DMS153 treated with DMSO at 0.1 percent for 48 hours (cell line): ENCODE measurements around the gene SPRY4.
"Not testable (repeated sequence)": the region's sequence is repeated elsewhere in the genome, so short reads cannot be mapped to it uniquely, and the experiment has no call there.

Experiments used
- DNase-seq: peaks from one replicate; lab custom pipeline; 2025; ENCODE audit not compliant: unreplicated experiment; lab: John Stamatoyannopoulos, UW

Gene SPRY4, protein sequence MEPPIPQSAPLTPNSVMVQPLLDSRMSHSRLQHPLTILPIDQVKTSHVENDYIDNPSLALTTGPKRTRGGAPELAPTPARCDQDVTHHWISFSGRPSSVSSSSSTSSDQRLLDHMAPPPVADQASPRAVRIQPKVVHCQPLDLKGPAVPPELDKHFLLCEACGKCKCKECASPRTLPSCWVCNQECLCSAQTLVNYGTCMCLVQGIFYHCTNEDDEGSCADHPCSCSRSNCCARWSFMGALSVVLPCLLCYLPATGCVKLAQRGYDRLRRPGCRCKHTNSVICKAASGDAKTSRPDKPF

DNA sequence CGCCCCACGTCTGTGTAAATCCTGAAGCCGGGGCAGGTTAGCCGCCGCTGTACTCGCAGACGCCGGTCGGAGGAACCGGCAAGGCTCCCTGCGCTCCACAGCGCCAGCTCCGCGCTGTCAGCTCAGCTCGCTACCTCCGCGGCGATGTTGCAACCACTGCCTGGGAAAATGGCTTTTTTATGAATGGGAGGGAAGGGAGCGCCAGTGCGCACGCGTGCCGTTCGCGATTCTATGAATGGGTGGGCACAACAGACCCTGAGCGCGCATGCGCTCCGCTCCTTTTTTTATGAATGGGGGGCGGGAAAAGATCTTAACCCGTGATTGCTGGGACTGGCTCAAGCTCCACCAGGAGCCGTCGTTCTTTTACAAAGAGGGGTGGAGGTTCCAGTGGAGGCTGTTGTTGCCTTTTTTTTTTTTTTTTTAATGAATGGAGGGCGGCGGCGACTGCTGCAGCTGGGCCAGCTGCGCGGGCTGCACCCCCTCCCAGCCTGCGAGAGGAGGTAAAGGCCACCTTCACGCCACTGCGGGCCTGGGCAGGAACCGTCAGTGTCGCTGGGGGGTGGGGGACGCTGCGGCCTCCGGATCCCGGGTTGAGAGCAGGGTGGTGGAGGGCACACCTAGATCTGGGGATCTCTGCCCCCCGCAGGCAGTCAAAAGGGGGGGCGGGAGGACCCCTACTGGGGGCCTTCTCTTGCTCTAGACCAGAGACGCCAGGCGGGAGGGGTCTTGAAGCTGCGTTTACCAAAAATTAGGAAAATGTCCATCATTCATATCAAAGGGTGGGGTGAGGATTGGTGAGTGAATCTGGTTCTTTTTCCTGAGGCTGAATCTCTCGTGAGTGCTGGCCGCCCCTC lies at the start of gene SPRY4:
TSS of gene SPRY4 (minus strand) at position 151 of the 854 bp plus-strand sequence. CDS start 9,913 bp downstream, outside the sequence.
- peak; percentile 88 for DNase-seq

- DNase-seq: no peak
These were observed 43.7 kb upstream of the SPRY4 start for GRCh38 chr5:142368529-142368928.

DNA sequence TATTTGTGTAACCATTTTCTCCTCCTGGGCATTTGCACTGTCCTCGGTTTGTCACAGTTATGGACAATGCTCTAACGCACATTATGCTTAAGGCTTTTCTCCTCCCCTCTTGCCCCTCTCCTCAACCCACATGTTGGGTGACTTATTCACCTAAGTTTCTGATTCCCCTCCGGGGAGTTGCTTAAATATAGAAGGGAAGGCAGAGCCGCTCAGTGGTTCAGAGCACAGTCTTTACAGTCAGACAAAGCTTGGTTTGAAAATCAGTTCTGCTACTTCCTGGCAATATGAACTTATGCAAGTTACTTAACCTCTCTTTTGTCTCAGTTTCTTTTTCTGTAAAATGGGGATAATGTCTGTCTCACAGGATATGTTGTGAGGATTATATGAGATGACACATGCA lies 41.2 kb upstream of the SPRY4 start:
- DNase-seq: no peak

- peak; percentile 14 for DNase-seq
These were observed 39.7 kb upstream of the SPRY4 start for GRCh38 chr5:142364251-142365145.

- DNase-seq: no peak
These were observed 38.8 kb upstream of the SPRY4 start for GRCh38 chr5:142363619-142363963.

- not testable (repeated sequence) for DNase-seq
These were observed 37.4 kb upstream of the SPRY4 start for GRCh38 chr5:142362193-142362592.

DNA sequence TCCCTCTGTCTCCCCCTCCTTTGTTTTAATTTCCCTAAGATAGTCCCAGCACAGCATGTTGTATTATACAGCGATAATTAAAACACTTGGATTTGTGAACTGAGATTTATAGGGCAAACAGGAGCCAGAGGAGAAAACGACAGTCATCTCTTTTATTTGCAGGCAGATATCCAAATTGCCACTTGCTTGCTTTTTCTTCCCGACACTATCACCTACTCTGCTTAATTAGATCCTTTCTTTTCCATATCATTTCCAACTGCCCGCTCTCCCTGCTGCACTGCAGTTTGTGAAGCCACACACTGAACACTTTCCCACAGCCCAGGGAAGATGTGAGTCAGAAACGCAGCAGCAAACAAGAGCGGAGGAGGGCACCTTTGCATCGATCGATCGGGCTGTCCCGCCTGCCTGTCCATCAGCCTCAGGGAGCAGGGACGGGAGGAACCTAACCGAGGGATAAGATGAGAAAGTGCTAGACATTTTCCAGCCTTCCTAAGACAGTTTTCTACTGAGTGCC lies 35.8 kb upstream of the SPRY4 start:
- no peak for DNase-seq

GRCh38 chr5:142360051-142360498 lies 35.3 kb upstream of the SPRY4 start:
- no peak for DNase-seq

- no peak for DNase-seq
These were observed 33.8 kb upstream of the SPRY4 start for GRCh38 chr5:142358648-142359047.

DNA sequence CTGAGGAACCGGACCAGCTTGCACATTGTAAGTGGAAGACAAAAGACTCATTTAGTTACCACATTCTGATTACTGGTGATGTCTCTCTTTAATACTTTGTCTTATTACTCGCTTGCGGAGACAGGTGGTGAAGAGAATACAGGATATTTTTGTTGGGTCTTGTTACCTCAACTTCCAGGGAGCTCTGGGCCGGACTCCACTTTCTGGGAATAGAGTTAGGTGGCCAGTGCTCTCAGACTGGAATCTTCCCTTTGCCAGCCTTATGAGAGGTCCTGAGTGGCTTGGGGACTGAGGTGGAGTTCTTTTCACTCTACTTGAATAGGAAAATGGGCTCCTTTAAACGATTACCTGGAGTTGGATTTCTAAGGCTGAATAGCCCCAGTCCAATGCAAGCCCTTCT lies 33.3 kb upstream of the SPRY4 start:
- no peak for DNase-seq

DNA sequence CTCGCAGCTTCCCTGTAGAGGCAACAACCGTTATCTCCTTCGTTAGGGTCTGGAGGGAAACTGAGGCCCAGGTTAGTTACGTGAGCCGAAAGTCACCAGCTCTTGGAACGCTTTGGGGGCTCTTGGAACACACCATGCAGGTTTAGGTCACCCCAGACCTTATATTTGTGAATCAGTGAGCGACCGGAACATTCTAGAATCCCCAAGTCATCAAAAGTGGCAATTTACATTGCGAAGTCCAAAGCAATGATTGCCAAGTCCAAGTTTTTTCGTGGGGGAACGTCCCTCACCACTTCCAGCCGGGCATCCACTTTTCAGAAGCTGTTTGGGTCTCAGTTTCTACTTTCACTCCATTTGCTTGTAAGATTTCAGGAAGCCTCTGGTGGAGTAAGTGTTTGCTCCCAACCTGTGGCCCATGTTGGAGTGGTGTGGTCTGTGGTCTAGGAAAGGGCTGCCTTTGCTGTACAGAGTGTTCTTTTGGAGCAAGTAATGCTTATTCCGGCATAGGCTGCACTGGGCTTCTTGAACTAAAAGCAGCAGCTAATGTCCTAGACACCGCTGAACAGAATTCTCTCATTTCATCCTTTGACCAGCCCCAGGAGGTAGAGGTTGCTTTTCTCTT lies 32.8 kb upstream of the SPRY4 start:
- no peak for DNase-seq

GRCh38 chr5:142356716-142357468 lies 32.1 kb upstream of the SPRY4 start:
- DNase-seq: peak; percentile 48

DNA sequence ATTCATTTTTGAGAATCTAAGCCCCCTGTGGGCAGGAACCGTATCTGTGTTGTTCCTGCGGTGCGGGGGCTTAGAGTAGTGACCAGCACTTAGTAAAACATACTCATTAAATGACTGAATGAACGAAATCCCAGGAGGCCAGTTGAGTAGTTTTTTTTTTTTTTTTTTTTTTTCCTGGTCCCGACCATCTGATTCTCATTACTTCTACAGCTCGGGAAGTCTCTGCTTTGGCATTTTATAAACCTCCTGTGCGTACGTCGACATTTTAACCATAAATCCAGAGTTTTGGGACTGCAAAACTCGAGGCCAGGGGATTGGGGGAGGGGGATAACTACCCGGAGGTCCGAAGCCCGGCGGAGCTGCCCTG lies 31.5 kb upstream of the SPRY4 start:
- DNase-seq: no peak

DNA sequence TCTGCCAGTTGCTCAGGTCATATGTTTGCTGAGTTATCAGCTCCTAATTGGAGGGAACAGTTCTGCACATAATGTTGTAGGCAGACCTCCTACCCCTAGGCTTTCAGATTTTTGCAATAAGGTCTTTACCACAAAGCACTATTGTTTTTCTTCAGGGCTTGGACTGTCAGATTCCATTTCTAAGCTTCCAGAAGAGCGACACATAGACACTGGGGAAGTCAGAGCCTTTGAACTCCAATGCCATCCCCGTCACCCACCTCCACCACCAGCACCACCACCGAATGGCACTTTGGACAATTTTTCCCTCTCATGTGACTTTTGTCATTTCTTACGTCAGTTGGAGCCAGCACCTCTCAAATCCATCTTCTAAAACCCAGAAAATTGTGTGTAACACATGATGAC lies 28.3 kb upstream of the SPRY4 start:
- DNase-seq: no peak

DNA sequence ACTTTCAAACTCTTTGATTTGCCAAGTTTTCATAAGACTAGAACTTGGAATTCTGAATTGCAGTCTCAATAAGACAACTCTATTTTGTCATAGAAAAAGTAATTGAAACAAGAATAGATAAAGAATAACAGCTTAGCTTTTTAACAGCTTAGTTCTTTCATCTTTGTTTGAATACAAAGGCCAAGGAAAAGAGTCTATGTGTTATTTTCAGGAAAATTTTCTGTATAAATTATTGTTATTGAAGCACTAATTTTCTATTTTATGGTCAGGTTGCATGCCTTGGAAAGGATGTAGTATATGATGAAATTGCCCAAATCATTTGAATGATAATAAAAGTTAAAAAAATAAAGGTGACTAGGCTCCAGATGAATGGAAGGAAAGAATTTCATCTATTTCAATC lies 25.2 kb upstream of the SPRY4 start:
- no peak for DNase-seq

GRCh38 chr5:142346706-142347105 lies 21.9 kb upstream of the SPRY4 start:
- DNase-seq: no peak

DNA sequence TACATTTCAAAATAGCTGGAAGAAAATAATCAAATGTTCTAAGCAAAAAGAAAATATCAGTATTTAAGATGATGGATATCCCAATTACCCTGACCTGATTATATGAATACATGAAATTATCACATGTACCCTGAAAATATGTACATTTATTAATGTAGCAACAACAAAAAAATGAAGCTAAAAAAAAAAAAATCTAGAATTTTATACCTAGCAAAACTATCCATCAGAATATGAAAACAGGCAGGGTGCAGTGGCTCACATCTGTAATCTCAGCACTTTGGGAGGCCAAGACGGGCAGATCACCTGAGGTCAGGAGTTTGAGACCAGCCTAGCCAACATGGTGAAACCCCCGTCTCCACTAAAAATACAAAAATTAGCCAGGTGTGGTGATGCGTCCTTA lies 20.1 kb upstream of the SPRY4 start:
- DNase-seq: not testable (repeated sequence)

DNA sequence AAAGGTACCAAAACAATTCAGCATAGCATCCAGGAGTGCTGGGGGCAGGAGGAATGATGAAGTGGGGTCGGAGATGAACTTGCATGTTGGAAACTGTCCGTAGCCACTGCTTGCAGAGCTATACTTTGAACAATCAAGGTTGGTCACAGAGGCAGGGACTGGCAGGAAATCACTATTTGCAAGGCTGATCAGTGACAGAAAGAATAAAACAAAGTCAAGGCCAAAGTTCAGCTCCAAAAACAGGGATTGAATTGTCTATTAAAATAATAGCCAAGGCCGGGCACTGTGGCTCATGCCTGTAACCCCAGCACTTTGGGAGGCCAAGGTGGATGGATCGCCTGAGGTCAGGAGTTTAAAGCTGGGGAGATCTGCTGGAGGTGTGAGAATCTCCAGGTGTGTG lies 18.7 kb upstream of the SPRY4 start:
- no peak for DNase-seq

DNA sequence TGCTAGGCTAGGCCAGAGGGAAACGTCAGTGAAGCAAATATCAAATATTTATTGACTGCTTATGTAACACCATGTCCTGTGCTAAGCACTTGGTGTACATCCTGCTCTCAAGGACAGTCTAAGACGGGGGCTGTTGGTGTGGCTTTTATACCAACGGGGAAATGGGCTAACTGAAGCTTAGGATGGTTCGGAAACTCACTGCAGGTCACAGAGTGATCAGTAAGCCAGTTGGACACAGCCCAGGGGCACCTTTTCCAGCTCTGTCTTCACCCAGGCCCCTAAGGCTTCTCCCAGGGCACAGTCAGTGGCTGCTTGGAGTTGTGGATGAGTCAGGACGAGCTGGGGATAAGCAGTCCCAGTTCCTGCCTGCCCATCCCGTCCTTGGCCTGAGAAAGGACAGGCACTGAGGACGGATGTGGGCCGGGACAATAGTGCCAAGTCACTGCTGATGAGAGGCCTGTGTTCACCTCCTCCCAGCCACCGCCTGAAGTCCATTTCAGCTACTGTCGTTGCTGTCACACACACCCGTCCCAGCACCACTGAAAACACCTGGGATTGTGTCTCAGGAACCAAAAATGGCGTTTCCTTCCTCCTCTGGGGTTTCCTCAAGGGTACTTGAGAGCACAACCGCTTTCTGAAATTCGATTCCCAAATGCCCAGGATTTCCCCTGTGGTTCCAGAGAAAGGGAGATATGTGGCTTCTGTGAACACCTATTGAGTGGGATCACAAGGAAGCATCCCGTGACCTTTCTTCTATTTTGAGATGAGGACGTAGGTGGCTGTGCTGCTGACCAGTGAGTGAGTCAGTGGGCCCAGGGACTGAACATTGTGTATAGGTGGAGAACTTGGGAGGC lies 17.5 kb upstream of the SPRY4 start:
- no peak for DNase-seq
